Measurements from ENCODE around the gene XYLT1. TPM values are rescaled to one million over a fixed set of nuclear protein-coding genes. Genes with fewer than 3 reads are reported as not detected.

XYLT1 gene
- total and polyA plus RNA-seq, 10 of the 15 experiments (the other 5 are each of a cell fraction or from before 2014, with no cell fraction given): 0.88 to 14.8 (median 5.8) TPM

GRCh38 chr16:17444658-17445057 lies 26.1 kb downstream of the XYLT1 start:
- peaks cover 18% of the 10 kb centered on the region for H3K4me1 ChIP-seq (ENCODE audit: control insufficient read depth, insufficient read depth, low read length)
- ChIA-PET SMC1A (ENCODE audit: uncharacterized antibody, unreplicated experiment) (no interaction called here), CTCF (interaction anchor here (1.5 kb wide), 1 partner anchor 19 kb away, joined by 3 read pairs; no protein-coding TSS in a partner anchor), RAD21 (ENCODE audit: unreplicated experiment) (no interaction called here), POLR2A (interaction anchor here (1.4 kb wide), 1 partner anchor 12 kb away, joined by 3 read pairs; no protein-coding TSS in a partner anchor)
- no peaks in the 10 kb centered on the region for H3K79me2 ChIP-seq (ENCODE audit: control insufficient read depth, insufficient read depth, low read length)
- H3K4me2 ChIP-seq (ENCODE audit: control insufficient read depth, insufficient read depth): no peak overlapping the region
- WGBS (ENCODE audit: insufficient coverage, insufficient replicate concordance, low lambda C conversion rate, missing lambda C conversion rate): 100% methylated on average over 1 of the region's 1 CpG
- DNase-seq (ENCODE audit: low read depth, low spot score) (no peak), FAIRE-seq (no peak), ATAC-seq (no peak)
- no peak overlapping the region for H2AFZ ChIP-seq (ENCODE audit: control insufficient read depth, low read depth, low read length)
- H3K27me3 ChIP-seq (replicated peaks in 1 of 2; ENCODE audit: control insufficient read depth in 2 of 2, insufficient read depth in 2 of 2, low read length in 1 of 2): no peaks in the 10 kb centered on the region
- no peaks in the 10 kb centered on the region for H4K20me1 ChIP-seq (ENCODE audit: control insufficient read depth, insufficient read depth)
- no peak overlapping the region for H3K27ac ChIP-seq (ENCODE audit: control insufficient read depth, insufficient read depth)
- in situ Hi-C loops (cut with MboI): no loop called here
- no peak overlapping the region for H3K4me3 ChIP-seq
- intact Hi-C loops (cut with micrococcal nuclease; ENCODE audit: unreplicated experiment): no loop called here
- peaks cover 2 to 3% of the 10 kb centered on the region in 2 experiments; a peak in 3 of 4 replicates for H3K36me3 ChIP-seq (ENCODE audit: control insufficient read depth in 2 of 2, insufficient read depth in 2 of 2, low read length in 1 of 2)
- BruUV-seq (replicated peaks): no TSS peak
- no peak overlapping the region for H3K9ac ChIP-seq (ENCODE audit: control insufficient read depth, insufficient read depth, low read length)
- H3K9me3 ChIP-seq (replicated peaks; ENCODE audit: control insufficient read depth, insufficient read depth, low read length): peaks cover under 1% of the 10 kb centered on the region
- TF ChIP-seq SPI1 (IDR thresholded peaks at IDR 0.05; ENCODE audit: borderline replicate concordance, insufficient read depth, low read depth, low read length) (no peak), STAT3 (IDR thresholded peaks at IDR 0.05; ENCODE audit: low read depth, low read length) (no peak), TAF1 (IDR thresholded peaks at IDR 0.05; ENCODE audit: borderline replicate concordance, low read depth, low read length) (no peak), KAT2A (conservative IDR thresholded peaks at IDR 0.05; ENCODE audit: control insufficient read depth, low read depth, low read length) (no peak), RBBP5 (conservative IDR thresholded peaks at IDR 0.05) (no peak), CREB1 (IDR thresholded peaks at IDR 0.05; ENCODE audit: low read depth) (no peak), BCL3 (IDR thresholded peaks at IDR 0.05; ENCODE audit: borderline replicate concordance, insufficient read depth, low read depth, low read length, poor library complexity, severe bottlenecking) (no peak), ZNF687 (IDR thresholded peaks at IDR 0.05) (no peak), CTCF (IDR thresholded peaks at IDR 0.05 in 2 of 3, conservative IDR thresholded peaks at IDR 0.05 in 1 of 3; ENCODE audit: control insufficient read depth in 2 of 3, extremely low read depth in 1 of 3, insufficient read depth in 1 of 3, low read depth in 3 of 3, low read length in 3 of 3) (no peak), MEF2A (IDR thresholded peaks at IDR 0.05; ENCODE audit: insufficient read depth, low read depth, low read length) (no peak), BMI1 (IDR thresholded peaks at IDR 0.05; ENCODE audit: borderline replicate concordance) (no peak), HDGF (IDR thresholded peaks at IDR 0.05) (no peak), USF2 (IDR thresholded peaks at IDR 0.05; ENCODE audit: borderline replicate concordance, low read depth, low read length) (no peak), ATF7 (IDR thresholded peaks at IDR 0.05; ENCODE audit: low read depth) (no peak)

Measured in GM12878 (cell line).